Dermis microvascular lymphatic vessel endothelial cell (primary cell): ENCODE measurements around the gene GSDME. TPM values are rescaled to one million over a fixed set of nuclear protein-coding genes. Genes with fewer than 3 reads are reported as not detected.

Experiments used
- DNase-seq, 2 donors: peaks; one replicate each; pipeline versions ENCODE4 v3.0.0 to v3.0.0-alpha.2; 2010; ENCODE audit warnings: low read depth in 2 of 2
- total RNA-seq: library from RNA; depleted of rRNA; stranded (reverse); fragments of >200 nt; gene quantifications from 2 replicates; pipeline ENCODE4 v1.2.1, GENCODE V29; 2014

The GSDME gene
- total RNA-seq, 1 donor from 2014 or later: 15.1 TPM

DNA sequence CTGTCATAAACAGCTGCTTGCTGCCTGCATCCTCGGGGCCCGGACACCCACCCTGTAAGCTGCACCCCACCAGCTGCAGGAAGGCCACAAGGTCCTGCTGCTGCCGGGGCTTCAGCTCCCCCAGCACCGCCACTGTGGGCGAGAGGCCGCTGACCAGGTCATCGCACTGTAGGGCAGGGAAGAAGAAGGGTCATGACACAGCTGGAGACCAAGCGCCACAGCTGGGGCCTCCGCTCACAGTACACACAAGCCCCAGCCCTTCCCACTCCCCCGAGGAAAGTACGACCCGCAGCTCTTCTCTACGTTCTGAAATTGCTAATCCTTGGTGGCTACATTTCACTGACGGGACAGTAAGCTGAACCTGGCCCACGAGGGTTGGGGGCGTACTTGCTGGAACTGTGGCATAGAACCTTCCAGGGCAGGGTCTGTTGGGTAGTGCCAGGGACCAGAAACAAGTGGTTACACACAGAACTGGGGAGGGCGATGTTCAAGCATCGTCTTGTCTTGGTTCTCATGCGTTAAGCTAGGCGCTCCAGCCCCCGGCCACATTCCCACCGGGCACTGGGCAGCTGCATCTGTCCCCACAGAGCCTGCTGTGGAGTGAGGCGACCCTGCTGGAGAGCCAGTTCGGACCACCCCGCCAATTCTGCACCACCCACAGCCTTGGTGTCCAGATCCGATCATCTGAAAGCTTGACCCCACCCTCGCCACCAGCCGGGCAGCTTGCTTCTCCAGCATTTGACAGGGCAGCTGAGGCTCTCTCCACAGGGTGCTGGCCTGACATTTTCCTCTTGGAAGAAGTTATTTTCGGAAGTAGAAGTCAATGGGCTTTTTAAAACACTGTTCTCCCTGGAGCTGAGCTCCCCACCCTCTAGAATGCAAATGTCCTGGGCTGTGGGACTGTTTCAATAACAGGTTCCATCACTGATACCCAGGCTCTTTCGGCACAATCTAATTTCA is 50.8 kb downstream of the GSDME start:
- no peak for DNase-seq

DNA sequence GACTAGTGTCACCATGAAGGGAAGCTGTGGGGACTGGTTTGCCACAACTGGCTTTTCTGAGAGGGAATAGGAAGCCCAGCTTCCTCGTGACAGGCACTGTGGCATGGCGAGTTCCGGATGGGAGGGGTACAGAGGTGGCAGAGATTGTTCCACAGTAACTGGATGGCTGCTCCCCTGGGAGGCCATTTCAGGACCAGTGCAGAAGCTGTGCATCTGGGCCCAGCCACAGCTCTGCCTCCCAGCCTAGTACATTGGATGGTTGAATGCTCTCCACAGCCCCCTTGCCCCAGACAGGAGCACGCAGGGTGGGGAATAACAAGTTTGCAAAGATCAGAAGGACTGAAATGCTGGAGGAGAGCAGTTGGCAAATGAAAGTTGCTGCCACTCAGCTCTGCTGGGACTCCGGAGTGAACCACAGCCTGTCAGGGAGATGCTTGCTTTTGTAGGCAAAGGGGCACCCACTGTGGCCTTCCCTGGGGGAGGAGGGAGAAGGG is 51.8 kb downstream of the GSDME start:
- DNase-seq: no peak

DNA sequence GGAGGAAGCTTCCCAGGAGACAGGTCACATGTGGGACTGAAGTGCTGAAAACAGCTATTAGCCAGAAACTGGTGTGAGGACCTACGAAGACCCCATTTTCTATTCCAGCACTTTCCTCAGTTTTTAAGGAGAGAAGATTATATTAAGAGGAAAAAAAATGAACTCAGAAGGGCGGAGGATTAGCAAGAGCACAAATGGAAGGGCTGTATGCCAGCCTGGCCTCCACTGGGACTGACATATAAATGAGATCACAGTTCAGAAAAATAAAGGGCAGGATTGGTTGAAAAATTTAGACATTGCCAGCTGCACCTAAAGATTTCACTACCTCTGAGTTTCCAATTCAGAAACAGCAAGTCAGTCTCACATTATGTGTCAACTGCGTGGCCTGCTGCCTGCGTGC is 53.0 kb downstream of the GSDME start:
- no peak for DNase-seq

DNA sequence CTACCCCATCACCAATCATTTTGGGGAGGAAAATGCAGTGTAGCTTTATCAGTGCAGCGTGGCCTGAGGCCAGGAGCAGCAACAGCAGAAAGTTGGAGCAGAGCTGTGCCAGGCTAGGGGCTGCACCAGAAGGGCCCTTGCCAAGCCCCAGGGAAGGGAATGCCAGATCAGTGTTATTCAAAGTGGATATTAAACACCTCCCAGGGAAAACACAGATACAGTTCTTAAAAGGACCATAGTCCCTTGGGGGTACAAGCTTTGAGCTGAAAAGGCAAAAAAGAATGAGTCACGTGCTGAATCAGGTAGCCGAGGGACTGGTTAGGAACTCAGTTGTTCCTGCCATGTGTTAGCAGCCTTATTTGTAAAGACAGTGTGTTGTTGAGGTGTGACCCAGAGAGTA is 54.0 kb downstream of the GSDME start:
- DNase-seq: no peak

DNA sequence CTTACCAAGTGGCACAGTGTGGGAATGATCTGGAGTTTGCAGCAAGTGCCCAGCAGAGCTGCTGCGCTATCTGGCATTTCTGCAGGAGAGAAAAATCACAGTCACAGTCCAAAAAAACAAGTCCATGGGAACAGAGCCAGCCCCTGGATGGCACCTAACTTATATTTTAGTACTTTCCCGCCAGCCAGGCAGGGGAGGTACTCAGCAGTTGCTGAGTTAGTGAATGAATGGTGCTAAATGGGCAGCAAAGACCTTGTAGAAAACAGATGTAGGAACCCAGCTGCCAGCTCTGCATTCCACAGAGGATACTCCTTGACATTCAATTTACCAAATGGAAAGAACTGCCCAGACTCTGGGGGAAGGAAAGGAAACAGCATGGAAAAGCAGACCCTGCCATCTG is 54.5 kb downstream of the GSDME start:
- DNase-seq: no peak

DNA sequence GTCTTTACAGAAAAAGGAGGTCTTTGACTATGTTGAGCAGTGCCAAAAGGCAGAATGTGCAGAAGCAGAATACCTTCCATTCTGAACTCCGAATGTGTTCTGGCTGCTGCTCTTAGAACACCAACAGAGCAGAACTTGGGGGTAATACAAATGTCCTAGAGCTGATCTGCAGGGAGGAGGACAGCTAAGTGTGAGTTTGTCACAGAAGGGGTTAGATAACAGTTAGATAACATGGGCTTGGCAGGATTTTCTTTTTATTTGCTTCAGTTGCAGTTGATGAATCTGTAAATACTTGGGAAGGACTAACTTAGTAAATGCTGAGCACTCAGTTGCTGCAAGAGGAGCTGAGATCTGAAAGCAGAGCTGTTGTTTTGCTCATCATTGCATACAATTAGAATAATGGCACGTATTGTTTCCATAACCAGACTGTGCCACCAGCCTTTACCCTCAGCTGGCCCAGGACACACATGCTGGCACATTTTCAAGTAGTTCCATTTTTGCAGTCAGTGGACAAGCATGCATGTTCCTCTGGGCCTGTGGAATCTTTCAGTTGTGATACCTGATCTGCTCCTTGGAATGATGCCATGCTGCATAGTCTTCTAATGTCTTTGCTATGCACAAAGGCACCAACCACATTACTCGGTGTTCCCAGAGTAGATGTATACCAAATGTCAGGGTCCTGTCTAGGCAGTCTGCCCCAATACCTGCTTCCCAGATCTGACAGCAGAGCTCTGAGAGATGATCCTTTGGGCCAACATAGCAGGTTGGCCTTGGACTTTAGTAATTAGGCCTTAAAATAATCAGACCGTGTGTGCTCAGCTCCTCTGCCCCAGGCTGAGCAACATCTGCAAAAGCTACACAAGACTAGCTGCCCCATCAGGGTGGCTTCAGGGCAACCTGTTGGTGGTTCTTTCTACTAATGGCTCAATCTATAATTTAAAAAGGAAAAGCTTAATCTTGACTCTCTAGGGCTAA is 55.7 kb downstream of the GSDME start:
- peak in 1 of 2 donors; percentile 40 for DNase-seq

DNA sequence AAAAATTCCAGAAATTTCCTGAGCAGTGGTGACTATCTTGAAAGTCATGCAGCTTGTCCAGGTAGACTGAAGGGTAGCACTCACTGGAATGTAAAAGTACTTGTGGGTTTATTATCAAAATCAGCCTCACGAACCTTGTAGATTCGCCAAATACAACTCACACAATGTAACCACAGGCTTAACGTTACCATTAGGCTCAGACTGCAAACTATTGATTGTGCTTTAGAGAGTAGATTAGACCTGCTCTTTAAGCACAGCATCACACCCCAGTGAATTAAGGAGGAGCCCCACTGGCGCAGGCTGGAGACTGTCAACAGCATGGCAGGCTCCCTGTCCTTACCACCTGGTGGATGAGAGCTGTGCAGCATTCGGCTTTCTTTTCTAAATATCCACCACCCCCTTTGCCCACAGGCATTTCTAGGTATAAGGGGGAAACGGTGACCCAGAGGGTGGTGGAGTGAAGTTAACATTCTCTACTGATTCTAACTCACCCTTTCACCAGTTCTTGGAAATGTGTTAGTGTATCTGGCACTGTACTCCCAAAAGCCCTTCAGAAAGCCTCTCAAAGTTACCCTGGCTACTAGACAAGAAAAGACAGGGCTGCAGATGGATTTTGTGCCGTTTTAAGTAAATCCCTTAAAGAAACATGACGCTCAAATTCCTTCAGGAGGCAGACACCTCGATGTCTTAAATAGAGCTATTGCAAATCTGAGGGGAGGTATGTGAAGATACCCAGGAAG is 56.6 kb downstream of the GSDME start:
- DNase-seq: no peak

DNA sequence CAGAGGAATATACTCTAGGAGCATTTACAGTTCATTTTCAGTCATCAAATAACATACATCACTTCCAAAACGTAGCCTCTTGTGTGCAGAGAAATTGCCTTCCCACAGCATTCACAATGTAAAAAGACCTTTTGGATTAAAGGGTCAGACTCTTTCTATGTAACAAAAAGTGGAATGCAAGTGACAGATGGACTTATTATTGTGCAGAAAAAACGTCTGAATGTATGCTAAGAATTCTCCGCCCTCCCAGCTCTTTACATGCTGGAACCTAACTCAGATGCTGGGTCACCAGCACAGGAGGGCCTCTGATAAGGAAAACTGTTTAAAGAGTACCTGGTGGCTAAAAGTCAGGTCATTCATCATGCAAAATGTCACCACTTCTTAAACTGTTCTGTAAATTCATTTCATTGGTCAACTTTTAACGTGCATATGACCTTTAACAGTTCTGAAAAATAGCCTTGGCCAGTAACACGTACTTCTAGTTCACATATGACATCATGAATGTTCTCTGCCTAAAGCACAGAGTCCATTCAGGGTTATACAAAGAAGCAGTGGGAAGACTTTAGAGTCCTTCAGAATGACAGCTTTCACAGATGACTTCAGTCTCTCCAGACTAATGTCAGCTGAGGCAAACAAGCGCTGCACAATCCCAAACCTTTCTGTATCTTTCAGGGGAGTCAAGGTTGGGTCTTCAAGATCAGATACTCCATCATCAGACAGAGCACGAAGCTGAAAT is 58.6 kb downstream of the GSDME start:
- no peak for DNase-seq

DNA sequence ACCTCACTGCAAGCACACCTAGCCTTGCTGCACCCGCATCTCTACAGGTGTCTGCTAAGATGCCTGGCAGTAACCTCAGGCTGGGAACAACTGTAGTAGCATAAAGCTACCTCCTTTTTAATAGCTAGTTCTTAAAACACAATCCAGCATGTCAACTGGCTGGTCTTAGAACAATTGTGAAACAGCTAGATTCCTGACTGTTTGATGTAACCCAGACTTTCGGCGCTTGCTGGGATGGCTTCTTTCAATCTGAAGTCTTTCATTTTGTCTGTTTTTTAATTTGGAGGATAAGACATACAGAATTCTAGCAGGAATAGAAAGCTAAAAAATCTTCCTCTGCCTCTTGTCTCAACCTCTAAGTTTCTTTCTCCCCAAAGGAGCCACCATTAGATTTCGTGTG is 59.8 kb downstream of the GSDME start:
- no peak for DNase-seq

DNA sequence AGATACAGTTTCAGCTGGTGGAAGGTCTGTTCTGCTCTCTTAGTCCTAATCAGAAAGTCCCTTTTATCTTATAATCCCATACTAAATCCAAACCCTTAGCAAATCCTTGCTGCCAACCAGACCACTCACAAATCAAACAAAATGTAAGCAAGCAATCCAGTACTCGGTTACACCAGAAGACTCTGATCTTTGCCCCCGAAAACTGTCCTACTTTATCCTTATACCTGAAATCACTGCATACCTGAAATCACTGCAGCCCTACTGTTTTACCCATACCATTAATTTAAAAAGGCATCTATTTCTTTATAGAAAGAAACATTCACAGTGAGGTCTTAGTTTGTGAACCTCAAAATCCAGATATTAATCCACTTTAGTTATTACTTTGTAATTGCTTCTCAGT is 64.7 kb downstream of the GSDME start:
- DNase-seq: no peak

DNA sequence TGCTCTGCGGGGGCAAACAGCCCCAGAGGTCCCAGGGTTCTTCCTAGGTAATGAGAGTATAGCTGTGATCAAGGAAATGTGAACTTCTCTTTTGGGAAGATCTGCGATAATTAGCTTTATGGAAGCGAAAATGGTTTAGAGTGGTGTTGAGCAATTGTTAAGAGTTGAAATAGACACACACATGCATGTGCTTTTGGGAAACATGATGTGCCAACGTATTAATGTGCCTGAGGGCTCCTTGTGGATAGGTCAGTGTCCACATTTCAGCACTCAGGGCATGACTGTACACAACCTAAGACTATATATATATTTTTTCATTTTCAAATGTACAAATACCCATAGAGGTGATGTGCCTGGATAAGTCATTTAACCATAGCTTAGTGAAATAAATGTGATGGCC is 67.0 kb downstream of the GSDME start:
- no peak for DNase-seq

DNA sequence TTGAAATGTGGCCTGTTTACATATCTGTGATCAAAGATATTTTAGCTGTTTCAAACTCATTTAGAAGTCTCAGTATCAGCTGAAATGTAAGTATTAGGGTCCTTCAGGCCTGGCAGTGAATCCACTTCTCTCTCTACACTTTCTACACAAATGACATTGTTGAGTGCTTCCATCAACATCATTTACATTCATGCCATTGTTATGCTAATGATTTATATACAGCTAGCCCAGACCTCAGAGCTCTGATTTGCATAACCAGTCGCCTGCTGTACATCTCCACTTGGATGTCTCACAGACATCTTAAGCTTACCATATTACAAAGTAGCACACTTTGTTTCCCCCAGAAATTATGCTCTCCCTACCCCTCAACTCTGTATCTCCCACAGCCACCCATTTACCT is 71.6 kb downstream of the GSDME start:
- no peak for DNase-seq

DNA sequence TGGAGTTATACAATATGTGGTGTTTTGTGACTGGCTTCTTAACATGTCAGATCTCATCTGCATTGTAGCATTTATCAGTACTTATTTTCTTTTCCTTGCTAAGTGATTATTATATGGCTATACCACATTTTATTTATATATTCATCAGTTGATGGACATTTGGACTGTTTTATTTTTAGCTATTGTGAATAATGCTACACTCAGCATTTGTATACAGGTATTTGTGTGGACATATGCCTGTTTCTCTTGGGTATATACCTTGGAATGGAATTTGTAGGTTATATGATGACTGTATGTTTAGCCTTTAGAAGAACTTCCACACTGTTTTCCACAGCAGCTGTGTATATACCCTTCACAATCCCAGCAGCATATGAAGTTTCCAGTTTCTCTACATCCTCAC is 86.5 kb downstream of the GSDME start:
- DNase-seq: peak in 1 of 2 donors; percentile 2

DNA sequence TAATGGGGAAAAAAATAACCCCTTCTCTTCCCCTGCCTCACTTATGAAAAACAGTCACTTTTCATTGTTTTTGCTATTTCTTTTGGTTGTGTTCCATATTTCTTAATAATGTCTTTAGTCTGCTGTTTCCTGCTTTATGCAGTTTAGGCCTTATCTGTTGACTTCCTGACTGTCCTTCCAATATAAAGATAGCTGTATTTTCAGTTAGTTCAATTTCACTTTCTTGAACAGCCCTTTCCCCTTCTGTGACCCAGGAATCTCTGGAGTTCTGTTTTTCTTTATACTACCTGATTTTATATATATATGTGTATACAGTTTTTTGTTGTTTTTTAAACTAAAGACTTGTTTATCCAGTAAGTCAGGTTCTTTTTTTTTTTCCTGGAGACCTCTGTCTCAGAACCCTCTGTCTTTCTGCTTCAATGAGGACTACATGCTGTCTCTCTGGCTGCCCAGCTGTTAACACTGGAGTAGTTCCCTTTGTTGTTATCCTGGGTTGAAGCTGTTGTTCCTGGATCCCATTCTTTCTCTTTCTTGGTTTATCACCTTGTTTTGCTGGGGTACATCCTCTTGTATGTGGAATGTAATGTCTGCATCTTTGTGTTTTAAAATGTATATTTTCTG is 87.2 kb downstream of the GSDME start:
- peak in 1 of 2 donors; percentile 60 for DNase-seq

DNA sequence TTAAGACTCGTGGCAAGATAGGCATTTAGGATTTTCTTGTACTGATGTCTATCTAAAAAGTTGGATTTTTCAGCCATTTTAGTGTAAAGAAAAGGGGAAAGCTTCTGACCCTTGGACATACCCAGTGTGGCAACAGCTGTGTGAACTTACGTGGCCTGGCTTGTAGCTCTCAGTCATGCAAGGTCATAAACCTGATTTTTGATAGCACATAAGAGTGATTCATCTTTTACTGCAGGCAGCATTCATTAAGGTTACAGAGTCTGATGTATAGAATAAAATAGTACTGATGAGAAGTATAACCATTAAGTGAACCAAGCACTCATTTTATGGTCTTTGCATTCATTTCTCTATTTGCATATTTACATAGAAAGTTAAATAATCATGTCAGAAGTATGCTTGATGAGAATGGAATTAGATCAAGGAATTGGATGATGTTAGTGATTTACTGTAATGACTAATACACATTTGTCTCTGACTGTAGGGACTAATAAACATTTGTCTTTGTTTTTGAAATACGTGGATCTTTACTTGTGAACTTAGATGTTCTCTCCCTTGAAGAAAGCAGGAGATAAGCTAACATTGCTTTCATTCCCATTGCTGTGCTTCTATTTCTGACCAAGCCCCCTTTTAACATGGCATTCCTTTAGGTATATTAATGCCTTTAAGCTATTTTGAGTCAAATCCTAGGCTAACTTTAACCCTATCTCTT is 88.2 kb downstream of the GSDME start:
- DNase-seq: peak; percentile 11 to 72

DNA sequence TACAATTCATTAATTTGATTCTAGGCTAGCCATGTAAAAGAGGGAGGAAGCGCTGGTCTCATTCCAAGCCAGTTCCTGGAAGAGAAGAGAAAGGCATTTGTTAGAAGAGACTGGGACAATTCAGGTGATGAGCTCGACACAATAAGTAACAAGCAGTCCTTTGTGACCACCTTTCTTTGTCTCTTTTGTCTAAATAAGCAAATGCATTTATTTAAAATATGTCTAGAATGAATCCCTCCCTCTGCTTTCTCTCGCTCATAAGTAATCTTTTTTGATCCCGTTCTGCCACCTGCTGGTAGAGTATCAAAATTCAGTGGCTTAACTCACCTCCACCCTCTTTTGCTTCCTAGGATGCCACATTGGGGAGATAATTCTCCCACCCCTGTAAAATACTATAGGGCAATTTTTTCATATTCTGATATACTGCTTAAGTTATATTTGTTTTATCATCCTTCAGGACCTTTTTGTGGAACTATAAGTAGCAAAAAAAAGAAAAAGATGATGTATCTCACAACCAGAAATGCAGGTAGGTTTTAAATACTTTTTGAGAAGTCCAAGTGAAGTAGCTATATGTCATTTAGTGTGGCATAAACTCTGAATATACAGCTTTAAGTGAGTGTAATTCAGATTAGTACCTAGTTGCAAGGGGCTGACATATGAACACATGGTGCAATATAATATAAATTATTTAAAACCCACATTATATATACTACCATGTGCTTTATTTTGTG is 91.5 kb downstream of the GSDME start:
- DNase-seq: peak; percentile 40 to 62

DNA sequence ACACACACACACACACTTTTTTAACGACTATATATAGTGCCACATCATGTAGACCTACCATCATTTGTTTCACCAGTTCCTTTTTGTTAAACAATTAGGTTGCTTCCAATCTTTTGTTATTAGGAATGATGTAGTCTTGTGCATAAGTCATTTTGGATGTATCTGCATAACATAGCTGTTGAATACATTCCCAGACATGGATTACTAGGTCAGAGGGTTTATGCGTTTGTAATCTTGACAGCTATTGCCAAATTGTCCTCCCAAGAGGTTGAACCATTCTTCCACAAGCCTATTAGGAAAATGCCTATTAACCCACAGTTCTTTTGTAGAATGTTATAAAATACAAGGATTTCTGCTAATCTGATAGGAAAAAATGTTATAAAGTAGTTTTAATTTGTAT is 96.7 kb downstream of the GSDME start:
- no peak for DNase-seq

DNA sequence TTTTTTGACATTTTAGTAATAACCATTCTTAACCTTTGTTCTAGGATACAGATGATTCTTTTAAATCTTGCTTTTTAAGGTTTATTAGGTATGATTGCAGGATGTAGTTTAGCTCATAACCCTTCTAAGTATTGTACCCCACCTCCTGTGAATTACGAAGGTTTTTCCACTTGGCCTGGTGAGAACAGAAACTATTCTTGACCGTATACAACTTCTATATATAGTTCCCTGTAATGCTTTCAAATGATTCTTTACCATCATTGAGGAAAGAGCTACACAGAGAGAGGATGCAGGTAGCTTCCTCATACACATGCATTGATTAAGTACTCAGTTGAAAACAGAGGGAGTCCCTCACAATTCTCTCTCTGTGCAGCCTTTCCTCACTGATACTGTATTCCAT is 97.8 kb downstream of the GSDME start:
- no peak for DNase-seq

DNA sequence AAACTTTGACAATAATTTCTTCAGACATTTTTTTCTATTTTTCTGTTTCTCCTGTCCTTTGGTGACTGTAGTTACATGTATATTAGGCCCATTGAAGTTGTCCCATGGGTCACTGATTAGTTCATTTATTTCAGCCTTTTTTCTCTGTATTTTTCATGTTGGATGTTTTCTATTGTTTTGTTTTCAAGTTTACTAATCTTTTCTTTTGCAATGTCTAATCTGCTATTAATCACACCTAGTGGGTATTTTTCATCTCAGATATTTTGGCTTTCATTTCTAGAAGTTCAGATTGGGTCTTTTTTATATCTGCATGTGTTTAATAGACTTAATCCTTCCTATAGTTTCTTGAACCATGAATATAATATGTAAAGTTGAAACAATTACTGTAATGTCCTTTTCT is 99.3 kb downstream of the GSDME start:
- DNase-seq: no peak
